GM12864 (cell line): ENCODE measurements around the gene ATRN.

Source experiments
- DNase-seq: peaks from one replicate; pipeline ENCODE4 v3.0.0-alpha.2; 2011; ENCODE audit warnings: low read depth
- H3K4me3 ChIP-seq: 2 replicates; pipeline ENCODE4 v1.5.1; 2011; ENCODE audit warnings: mild to moderate bottlenecking, low read depth, low read length, control low read depth
- CTCF ChIP-seq: IDR thresholded peaks from 2 replicates; pipeline ENCODE4 v1.5.1; 2011; ENCODE audit warnings: low read depth, mild to moderate bottlenecking, moderate library complexity, low read length, control low read depth, inconsistent platforms; ENCODE audit errors: missing control alignments

The ATRN gene

GRCh38 chr20:3696745-3697587 lies 226.1 kb downstream of the ATRN start:
- no peak for DNase-seq
- H3K4me3 ChIP-seq: no peak overlapping the region
- TF ChIP-seq CTCF: no peak

DNA sequence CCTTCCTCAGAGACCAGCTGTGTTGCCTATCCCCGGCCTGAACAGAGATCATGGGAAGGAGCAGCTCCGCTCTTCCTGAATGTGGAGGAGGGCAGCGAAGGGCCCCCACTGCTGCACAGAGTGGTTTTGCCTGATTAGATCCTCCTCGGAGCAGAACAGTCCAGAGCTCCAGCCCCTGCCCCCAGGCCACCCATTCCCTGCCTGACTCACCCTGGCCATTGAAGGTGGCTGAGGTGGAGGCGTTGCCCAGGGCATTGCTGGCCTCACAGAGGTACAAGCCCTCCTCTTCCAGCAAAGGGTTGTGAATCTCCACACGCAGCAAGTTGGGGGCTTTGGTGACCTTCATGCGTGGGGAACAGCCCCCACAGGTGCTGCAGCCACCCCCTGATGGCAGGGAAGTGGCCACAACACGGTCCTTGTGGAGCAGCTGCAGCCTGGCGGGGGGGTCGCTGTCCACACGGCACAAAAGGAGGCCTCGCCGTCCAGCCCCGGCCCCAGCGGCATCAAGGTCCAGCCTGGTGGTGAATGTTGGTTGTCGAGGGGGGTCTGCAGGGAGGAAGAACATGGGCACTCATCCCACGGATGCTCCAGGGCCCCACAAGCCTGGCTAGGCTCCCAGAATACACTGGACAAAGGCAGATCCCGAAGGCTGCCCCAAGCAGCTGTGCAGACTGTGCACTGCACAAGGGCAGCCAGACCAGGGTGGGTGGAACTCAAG lies 226.9 kb downstream of the ATRN start:
- no peak for TF ChIP-seq CTCF
- no peak for DNase-seq
- H3K4me3 ChIP-seq: no peak overlapping the region

GRCh38 chr20:3698591-3699001 lies 227.8 kb downstream of the ATRN start:
- no peak for TF ChIP-seq CTCF
- H3K4me3 ChIP-seq: no peak overlapping the region

GRCh38 chr20:3699037-3699436 lies 228.2 kb downstream of the ATRN start:
- no peak for DNase-seq
- TF ChIP-seq CTCF: no peak
- H3K4me3 ChIP-seq: no peak overlapping the region

More at GRCh38 chr20:3698591-3699001, 227.8 kb downstream of the ATRN start:
- no peak for DNase-seq
